Epithelial cell of esophagus (primary cell): ENCODE data around the gene MMP17.
A peak's percentile ranks its signal among the peaks of the same experiment; 100 is the strongest.

Experiments used
- DNase-seq: peaks from one replicate; pipeline ENCODE4 v3.0.0; 2010; ENCODE audit warnings: low read depth
- H3K4me3 ChIP-seq: 2 replicates; pipeline ENCODE4 v1.5.1; 2011; ENCODE audit warnings: mild to moderate bottlenecking, low read length, control low read depth
- TF ChIP-seq, protein P1 (sequence below): IDR thresholded peaks from 2 replicates; pipeline ENCODE4 v1.5.1; 2011; ENCODE audit warnings: low read depth, mild to moderate bottlenecking, low read length, control low read depth, inconsistent platforms; ENCODE audit not compliant: insufficient read depth; ENCODE audit errors: missing control alignments

The MMP17 gene

DNA sequence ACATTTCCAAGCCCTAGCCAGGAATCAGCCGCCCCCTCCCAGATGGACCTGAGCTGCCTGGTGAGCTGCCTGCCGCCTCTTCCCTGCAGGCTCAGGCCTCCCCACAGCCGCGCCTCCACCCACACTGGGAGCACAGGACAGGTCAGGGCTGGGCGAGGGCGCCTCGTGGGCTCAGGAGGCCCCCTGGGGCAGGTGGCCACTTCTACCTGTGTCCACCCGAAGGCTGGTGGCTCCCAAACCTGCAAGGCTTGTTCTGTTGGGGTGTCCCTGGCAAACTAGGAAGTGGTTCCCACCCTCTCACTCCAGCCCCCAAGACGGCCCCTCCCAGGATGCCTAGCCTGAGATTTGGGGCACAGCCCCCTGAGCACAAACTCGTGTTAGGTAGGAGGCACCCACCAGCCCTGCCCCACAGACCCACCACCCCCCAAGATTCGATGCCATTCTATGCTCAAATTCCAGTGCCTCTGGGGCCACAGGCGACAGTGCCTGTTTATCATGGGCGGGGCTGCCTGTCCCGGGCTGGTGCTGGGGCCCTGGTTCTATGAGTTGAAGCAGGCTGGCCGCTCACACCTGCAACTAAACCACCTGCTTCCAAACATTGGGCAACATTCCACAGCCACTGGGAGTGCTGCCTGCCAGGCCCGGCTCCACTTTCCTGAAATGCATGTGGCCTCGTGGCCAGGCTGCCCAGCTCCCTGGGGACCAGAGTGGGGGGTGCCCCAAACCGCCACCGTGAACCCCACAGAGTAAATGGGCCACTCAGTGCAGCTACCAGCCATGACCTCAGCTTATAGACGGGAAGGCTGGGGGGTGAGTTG is 6.8 kb downstream of the MMP17 start:
- TF ChIP-seq, protein P1, sequence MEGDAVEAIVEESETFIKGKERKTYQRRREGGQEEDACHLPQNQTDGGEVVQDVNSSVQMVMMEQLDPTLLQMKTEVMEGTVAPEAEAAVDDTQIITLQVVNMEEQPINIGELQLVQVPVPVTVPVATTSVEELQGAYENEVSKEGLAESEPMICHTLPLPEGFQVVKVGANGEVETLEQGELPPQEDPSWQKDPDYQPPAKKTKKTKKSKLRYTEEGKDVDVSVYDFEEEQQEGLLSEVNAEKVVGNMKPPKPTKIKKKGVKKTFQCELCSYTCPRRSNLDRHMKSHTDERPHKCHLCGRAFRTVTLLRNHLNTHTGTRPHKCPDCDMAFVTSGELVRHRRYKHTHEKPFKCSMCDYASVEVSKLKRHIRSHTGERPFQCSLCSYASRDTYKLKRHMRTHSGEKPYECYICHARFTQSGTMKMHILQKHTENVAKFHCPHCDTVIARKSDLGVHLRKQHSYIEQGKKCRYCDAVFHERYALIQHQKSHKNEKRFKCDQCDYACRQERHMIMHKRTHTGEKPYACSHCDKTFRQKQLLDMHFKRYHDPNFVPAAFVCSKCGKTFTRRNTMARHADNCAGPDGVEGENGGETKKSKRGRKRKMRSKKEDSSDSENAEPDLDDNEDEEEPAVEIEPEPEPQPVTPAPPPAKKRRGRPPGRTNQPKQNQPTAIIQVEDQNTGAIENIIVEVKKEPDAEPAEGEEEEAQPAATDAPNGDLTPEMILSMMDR, result no peak
- DNase-seq, result peak; percentile 23
- H3K4me3 ChIP-seq, result no peak overlapping the region

DNA sequence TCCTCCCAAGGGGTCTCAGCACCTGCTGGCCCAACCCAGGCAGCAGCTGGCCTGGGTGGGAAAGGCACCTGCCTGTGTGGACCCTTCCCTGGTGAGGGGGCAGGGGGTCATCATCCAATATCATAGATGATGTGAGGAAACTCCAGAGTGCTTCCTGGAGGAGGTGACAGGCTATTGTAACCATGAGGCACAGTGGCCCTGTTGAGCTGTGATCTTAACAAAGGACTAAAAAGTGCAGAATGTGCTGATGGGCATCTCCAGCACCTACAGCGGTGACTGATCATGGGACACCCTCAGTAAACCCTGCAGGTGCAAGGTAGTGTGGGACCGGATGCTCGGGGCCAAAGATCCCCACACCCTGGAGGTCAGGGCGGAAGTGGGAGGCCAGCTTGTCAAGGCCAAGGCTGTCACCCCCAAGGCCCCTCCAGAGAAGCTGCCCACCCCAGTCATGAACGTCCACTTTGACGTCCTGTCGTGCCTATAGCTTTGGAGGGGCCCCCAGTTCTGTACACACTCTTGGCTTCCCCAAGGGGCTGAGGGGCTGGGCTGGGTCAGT is 7.5 kb downstream of the MMP17 start:
- no peak overlapping the region for H3K4me3 ChIP-seq
- DNase-seq, result no peak
- TF ChIP-seq, protein P1, result no peak

DNA sequence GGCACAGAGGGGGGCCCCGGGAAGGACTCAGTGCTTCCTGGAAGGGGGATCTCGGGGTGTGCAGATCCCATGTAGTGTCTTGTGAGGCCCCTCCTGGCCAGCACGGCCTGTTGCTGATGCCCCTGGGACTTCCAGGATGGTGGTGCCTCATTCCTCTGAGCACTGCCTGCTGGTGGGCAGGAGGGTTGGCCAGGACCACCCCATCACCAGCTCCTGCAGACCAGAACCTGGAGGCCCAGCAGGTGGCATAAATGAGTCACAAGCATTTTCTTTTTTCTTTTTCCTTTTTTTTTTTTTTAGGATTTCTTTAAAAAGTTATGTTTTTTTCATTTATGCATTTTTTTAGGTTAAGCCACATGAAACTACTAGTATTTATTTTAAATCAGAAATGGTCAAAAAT is 8.0 kb downstream of the MMP17 start:
- TF ChIP-seq, protein P1, result peak; percentile 35
- DNase-seq, result no peak
- H3K4me3 ChIP-seq, result no peak overlapping the region

DNA sequence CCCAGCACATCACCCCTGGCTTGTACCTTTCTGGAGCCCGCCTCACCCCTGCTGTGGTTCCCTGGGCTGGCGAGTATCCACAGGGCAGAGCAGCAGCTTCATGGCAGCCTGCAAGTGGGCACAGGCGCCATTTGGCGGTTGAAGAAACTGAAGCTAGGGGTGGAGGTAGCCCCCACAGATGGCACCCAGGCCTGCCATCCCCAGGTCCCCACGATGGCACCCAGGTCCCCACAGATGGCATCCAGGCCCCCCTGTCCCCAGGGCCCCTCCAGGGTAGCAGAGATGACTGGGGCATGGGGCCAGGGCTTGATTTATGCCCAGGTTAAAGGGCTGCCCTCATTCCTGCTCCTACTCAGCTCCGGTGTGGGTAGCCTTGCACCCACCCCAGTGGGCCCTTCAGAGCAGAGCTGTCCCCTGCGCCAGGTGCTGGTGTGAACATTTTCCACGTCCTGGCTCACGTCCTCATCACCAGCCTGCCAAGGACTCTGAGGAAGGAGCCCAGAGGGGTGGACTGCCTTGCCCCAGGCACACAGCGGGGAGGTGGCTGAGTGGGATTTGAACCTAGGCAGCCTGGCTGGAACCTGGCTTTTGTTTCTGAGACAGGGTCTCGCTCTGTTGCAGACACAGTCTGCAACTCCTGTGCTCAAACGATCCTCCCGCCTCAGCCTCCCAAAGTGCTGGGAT is 8.7 kb downstream of the MMP17 start:
- H3K4me3 ChIP-seq, result no peak overlapping the region
- TF ChIP-seq, protein P1, result no peak
- DNase-seq, result no peak

DNA sequence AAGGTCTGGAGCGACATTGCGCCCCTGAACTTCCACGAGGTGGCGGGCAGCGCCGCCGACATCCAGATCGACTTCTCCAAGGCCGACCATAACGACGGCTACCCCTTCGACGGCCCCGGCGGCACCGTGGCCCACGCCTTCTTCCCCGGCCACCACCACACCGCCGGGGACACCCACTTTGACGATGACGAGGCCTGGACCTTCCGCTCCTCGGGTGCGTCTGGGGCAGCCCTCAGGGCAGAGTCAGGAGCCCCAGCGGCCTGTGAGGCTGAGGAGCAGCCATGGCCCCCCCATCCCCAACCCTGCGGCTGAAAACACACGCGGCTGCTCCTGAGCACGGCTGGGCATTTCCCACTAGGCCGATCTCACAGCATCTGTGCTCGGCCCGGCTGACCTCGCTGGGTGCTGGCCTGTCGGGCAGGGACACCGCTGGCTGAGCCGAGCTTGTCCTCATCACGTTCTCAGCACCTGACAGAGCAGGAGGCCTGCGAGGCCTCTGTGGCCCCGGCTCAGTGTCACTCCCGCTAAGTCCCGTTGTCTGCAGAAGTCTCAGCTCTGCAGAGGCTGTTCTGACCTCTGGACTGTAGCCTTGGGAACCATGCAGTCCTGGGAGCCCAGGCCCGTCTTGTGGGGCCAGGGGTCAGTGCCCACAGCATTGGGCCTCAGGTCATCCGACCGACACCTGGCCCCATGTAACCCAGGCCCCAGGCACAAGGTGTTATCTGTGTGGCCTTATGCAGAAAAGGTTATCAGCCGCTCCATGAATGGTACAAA is 12.6 kb downstream of the MMP17 start:
- H3K4me3 ChIP-seq, result no peak overlapping the region
- DNase-seq, result no peak
- TF ChIP-seq, protein P1, result no peak

DNA sequence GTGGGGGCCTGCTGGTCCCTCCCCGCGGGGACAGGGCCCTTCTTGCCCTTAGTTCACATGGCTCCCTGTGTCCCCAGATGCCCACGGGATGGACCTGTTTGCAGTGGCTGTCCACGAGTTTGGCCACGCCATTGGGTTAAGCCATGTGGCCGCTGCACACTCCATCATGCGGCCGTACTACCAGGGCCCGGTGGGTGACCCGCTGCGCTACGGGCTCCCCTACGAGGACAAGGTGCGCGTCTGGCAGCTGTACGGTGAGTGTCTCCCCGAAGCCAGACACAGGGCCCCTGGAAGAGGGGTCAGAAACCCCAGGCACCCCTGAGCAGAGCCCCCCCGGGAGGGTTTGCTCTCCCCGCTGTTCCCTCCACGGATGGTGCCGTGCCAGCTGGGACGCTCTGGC is 13.4 kb downstream of the MMP17 start:
- DNase-seq, result no peak
- TF ChIP-seq, protein P1, result no peak
- no peak overlapping the region for H3K4me3 ChIP-seq
